Caki2 (cell line): ENCODE results near the gene EHD4. TPM values are rescaled to one million over a fixed set of nuclear protein-coding genes. Genes with fewer than 3 reads are reported as not detected.

ENCODE experiments used
- DNase-seq: peaks from one replicate; pipeline ENCODE4 v3.0.0-alpha.2; 2015; ENCODE audit warnings: low read depth
- in situ Hi-C: cut with HindIII; loops from 2 replicates; pipeline ENCODE4 v1.10.0; 2016; ENCODE audit warnings: low sequenced_read_pairs, low pct_unique_long_range_greater_than_20kb, mixed read lengths
- total RNA-seq: library from RNA; depleted of rRNA; stranded (reverse); fragments of >200 nt; shearing (Covaris generic); gene quantifications from 2 replicates; pipeline ENCODE4 v1.2.3, GENCODE V29; 2014; ENCODE audit warnings: low replicate concordance; rRNA removed

EHD4 gene
- 3.0 and 3.8 TPM in 2 replicates for total RNA-seq

- peak; percentile 99 for DNase-seq
- in situ Hi-C loops = no loop called here
These were observed at the start of gene EHD4 for GRCh38 chr15:41972253-41973242. Gene EHD4 (minus strand): TSS chr15:41972557. CDS start chr15:41972494, 63 bp downstream.

DNA sequence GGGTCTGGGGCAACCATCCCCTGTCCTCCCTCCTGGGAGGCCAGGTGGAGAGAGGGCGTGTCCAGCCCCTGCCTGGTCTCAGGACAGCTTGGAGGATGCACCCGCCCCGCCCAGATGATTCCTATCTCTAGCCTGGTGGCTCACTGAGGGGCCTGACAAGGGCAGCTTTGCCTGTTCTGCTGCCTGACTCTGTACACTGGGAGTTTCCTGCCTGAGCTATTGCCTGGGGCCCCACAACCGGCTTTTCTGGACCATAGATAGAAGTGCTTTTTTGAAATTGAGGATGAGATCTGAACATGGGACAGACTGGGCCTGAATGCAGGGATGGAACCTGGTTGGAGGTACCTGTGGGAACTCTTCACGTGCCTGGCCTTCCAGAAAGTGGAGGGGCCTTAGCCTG is 49.2 kb upstream of the EHD4 start:
- in situ Hi-C loops = no loop called here
- DNase-seq = no peak

- DNase-seq = no peak
- in situ Hi-C loops = no loop called here
These were observed 48.4 kb upstream of the EHD4 start, which contains the start of gene PLA2G4E for GRCh38 chr15:42020713-42021273. Gene PLA2G4E (minus strand): TSS chr15:42021042. CDS start chr15:42021030, 12 bp downstream.

DNA sequence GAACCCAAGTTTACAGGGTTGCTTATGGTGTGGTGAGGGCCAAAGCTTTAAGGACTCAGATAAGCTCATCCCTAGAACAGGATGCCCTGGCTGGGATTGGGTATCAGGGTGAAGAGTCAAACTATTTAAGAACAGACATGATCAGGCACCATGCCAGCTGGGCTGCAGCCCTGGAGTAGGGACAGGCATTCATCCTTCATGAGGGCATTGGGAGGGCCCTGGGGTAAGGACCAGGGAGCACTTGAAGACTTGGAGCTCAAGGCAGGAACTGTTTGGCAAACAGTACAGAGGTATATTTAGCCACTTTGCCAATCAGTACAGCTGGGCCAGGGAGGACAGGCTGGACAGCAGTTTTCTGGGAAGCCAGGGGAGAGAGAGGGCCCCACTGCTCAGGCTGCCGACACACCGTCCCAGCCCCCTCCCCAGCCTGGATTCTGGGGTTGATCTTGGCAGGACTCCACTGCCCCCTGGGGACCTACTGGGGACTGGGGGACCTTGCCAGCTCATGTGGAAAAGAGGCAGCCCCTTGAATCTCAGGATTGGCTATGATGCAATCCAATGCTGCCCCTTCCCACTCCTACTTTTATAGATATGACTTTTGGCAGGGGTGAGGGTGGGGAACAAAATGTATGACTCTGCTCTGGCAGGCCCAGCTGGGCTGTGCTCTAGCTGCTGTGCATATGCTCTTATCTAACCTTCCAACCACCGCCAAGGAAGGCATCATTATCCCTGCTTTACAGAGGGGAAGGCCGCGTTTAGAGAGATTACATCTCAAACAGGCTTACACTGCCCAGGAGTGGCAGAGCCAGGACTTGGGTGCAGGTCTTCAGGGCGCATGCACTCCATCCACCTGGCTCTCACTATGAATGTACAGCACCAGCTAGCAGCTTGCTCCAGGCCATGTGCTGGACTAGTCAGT is 46.2 kb upstream of the EHD4 start:
- in situ Hi-C loops = no loop called here
- no peak for DNase-seq

DNA sequence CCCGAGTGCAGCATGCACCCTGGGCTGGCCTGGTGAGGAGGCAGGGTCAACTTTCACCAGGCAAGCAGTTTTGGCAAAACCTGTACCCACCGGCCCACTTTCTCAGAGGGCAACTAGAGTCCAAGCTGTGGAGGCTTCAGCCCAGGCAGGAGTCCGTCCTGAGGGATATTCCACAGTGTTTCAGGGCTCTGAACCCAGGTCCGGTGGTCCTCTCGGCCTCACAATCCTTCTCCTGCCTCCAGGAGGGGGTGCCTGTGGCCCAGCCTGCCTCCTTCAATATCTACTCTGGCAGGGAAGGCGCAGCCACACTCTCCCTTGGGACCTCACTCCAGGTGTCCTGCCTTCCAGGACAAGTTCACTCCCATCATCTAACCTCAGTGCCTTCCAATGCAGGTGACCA is 44.6 kb upstream of the EHD4 start:
- in situ Hi-C loops = no loop called here
- DNase-seq = no peak

- no peak for DNase-seq
- in situ Hi-C loops = no loop called here
These were observed 42.0 kb upstream of the EHD4 start for GRCh38 chr15:42014406-42014805.

GRCh38 chr15:42012928-42013482 is 40.6 kb upstream of the EHD4 start:
- in situ Hi-C loops = no loop called here

GRCh38 chr15:42012241-42012640 is 39.9 kb upstream of the EHD4 start:
- no peak for DNase-seq
- in situ Hi-C loops = no loop called here

More at GRCh38 chr15:42012928-42013482, 40.6 kb upstream of the EHD4 start:
- DNase-seq = no peak

GRCh38 chr15:42011074-42011473 is 38.7 kb upstream of the EHD4 start:
- no peak for DNase-seq
- in situ Hi-C loops = no loop called here

DNA sequence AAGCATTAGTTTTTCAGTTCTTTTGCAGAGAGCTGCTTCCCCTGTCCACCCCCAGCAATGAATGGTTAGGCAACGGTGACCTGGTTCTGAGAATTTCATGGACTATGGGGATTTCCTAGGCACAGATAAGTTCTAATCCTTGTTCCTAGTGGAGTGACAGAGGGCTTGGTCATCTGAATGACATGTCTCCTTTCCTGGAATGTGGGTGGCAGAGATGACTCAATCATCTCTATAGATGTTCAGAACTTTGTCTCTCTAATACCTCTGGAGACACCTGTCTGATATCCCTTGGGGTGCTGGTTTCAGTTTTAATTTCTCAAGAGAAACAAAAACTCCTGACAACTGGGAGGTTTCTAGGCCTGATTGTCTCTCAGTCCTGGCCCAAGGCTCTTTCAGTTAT is 38.1 kb upstream of the EHD4 start:
- DNase-seq = peak; percentile 9
- in situ Hi-C loops = no loop called here

DNA sequence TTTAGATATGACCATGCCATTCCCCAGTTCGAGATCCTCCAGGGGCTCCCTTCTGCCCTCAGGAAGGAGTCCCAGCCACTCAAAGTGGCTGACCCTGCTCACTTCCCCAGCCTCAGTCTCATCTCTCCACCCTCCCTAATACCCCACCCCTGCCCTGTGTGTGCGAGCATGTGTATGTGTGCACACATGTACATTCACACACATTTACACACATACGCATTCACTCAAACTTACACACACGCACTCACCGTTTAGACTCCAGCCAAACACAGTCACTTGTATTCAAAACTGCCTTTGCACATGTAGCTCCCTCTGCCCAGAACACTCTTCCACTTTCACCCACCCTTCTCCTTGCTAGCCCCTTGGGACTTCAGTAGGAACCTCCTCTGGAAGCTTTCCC is 37.1 kb upstream of the EHD4 start:
- DNase-seq = no peak
- in situ Hi-C loops = no loop called here

- DNase-seq = no peak
- in situ Hi-C loops = no loop called here
These were observed 36.7 kb upstream of the EHD4 start for GRCh38 chr15:42009022-42009421.

GRCh38 chr15:42007386-42007785 is 35.0 kb upstream of the EHD4 start:
- in situ Hi-C loops = no loop called here
- no peak for DNase-seq

GRCh38 chr15:42002333-42002732 is 30.0 kb upstream of the EHD4 start:
- in situ Hi-C loops = no loop called here
- no peak for DNase-seq

DNA sequence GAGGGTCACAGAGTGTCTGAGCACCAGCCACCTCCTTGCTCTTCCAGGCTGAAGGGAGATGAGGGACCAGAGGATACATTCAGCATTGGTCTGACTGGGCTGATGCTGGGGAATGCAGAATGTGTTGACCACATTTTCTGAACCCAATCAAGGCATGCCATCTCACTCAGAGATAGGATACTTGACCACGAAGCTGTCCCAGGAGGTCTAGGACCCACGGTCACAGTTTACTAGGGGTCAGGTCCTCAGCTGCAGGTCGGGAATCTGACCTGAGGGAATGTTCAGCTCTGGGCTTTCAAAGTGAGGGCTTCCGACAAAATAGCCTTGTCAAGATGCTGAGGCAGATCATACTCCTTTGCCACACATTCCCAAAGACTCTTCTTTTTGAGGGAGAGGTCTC is 28.9 kb upstream of the EHD4 start:
- in situ Hi-C loops = no loop called here
- no peak for DNase-seq

DNA sequence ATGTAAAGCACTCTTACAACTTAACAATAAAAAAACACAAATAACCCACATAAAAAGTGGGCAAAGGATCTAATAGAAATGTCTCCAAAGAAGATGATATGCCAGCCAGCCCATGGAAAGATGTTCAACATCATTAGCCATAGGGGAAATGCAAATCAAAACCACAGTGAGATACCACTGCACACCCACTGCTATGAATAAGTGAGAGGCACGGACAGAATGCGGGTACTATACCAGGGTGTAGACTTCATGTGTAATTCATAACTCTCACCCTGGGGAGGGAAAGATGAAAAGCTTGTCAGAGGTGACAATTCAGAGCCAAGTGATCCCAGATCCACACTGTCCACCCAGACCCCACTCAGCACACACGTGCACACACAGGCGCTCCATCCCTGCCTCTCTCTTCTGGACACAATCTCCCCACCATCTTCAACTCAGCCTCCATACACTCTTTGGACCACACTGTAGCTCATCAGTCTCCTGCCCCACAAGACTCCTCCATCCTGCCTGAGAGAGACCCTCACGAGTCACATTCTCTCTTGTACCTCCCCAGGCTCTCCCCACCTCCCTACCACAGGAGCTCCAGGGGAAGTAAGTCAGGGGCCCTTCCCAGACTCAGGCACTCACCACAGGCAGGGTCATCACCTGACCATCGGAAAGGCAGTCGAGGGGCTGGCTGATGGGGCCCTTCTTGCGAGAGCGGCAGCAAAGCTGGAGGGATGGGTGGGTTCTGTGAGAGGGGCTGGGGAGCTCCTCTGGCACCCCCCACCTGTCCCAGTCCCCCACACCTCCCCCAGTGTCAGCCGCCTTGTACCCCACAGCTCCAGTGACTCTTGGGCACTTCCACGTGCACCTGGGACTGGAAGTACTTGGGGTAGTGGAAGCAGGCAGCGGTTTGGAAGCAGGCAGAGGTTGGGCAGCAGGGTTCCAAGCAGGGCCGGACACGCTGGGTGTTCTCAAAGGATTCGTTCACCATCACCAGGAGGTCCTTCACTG is 27.2 kb upstream of the EHD4 start:
- in situ Hi-C loops = no loop called here
- DNase-seq = no peak

- no peak for DNase-seq
- in situ Hi-C loops = no loop called here
These were observed 25.5 kb upstream of the EHD4 start for GRCh38 chr15:41997845-41998244.
